Natural killer cell treated with Interleukin-12 subunit alpha and Interleukin-12 subunit beta and Interleukin-15 and Interleukin-18, amount 100 ng/mL, for 72 hours (primary cell): ENCODE results near the gene PGAP2. TPM values are rescaled to one million over a fixed set of nuclear protein-coding genes. Genes with fewer than 3 reads are reported as not detected.
A peak's percentile ranks its signal among the peaks of the same experiment; 100 is the strongest.
"Not testable (repeated sequence)": the region's sequence is repeated elsewhere in the genome, so short reads cannot be mapped to it uniquely, and the experiment has no call there.

Source experiments
- ATAC-seq, 2 donors: fragments of 150-1000 bp; cut with Tn5 transposase in 1 of 2; sonication (Bioruptor Pico), chemical (Tn5 transposase) in 1 of 2; 2 replicates each; pipeline ENCODE4 v1.10.0; 2021
- DNase-seq: peaks from one replicate; pipeline ENCODE4 v3.0.0; 2022; ENCODE audit warnings: low spot score
- H3K27ac Mint-ChIP-seq, 2 donors: 1 replicate in 1 of 2; 2 replicates in 1 of 2; pipeline ENCODE4 v1.8.0; 2022; ENCODE audit warnings: mixed read lengths in 2 of 2, mild to moderate bottlenecking in 1 of 2, moderate library complexity in 1 of 2
- H3K27me3 Mint-ChIP-seq, 2 donors: 1 replicate in 1 of 2; 2 replicates in 1 of 2; pipeline ENCODE4 v1.8.0; 2022; ENCODE audit warnings: mixed read lengths in 2 of 2
- H3K36me3 Mint-ChIP-seq: one replicate; pipeline ENCODE4 v1.8.0; 2022; ENCODE audit warnings: mixed read lengths
- H3K4me1 Mint-ChIP-seq, 2 donors: 1 replicate in 1 of 2; 2 replicates in 1 of 2; pipeline ENCODE4 v1.8.0; 2022; ENCODE audit warnings: low read depth in 2 of 2, mixed read lengths in 2 of 2, mild to moderate bottlenecking in 1 of 2
- H3K4me3 Mint-ChIP-seq: one replicate; pipeline ENCODE4 v1.8.0; 2022; ENCODE audit warnings: mixed read lengths
- H3K9me3 Mint-ChIP-seq: 2 replicates; pipeline ENCODE4 v1.8.0; 2022; ENCODE audit warnings: mixed read lengths
- total RNA-seq, 2 donors: library from RNA; stranded (reverse); gene quantifications; one replicate each; pipeline ENCODE4 v1.2.3, GENCODE V29; 2022

The PGAP2 gene
- total RNA-seq, 2 donors from 2014 or later = 15.5 to 30.0 TPM

GRCh38 chr11:3796346-3796745 lies 12.0 kb upstream of the PGAP2 start:
- Mint-ChIP-seq H3K4me1 (peaks cover 20 to 26% of the 10 kb centered on the region in 2 donors), H3K27ac (peak overlapping the region; percentile 92 to 96), H3K4me3 (peak overlapping the region; percentile 96), H3K27me3 (no peaks in the 10 kb centered on the region), H3K9me3 (no peaks in the 10 kb centered on the region), H3K36me3 (peaks cover 13% of the 10 kb centered on the region)
- DNase-seq (no peak), ATAC-seq (no peak)

GRCh38 chr11:3796801-3797328 lies 11.5 kb upstream of the PGAP2 start:
- no peak for DNase-seq

GRCh38 chr11:3797329-3798090 lies 10.8 kb upstream of the PGAP2 start, which contains the start of gene NUP98:
Gene NUP98 (minus strand): TSS chr11:3797554. CDS start chr11:3782117, 15,437 bp downstream.
- Mint-ChIP-seq H3K36me3 (peaks cover 9% of the 10 kb centered on the region), H3K27me3 (no peaks in the 10 kb centered on the region), H3K9me3 (no peaks in the 10 kb centered on the region), H3K27ac (peak within 1 kb of the TSS; percentile 92 to 96), H3K4me1 (peaks cover 23 to 26% of the 10 kb centered on the region in 2 donors), H3K4me3 (peak within 1 kb of the TSS; percentile 96)
- ATAC-seq = peak; percentile 96
- peak; percentile 100 for DNase-seq

More at GRCh38 chr11:3796801-3797328, 11.5 kb upstream of the PGAP2 start:
- Mint-ChIP-seq H3K4me3 (peak overlapping the region; percentile 96), H3K9me3 (no peaks in the 10 kb centered on the region), H3K27me3 (no peaks in the 10 kb centered on the region), H3K27ac (peak overlapping the region; percentile 92 to 96), H3K4me1 (peaks cover 20 to 26% of the 10 kb centered on the region in 2 donors), H3K36me3 (peaks cover 13% of the 10 kb centered on the region)
- ATAC-seq = peak; percentile 52 to 61

GRCh38 chr11:3799143-3799542 lies 9.2 kb upstream of the PGAP2 start:
- Mint-ChIP-seq H3K27ac (peak overlapping the region; percentile 92 to 96), H3K36me3 (peaks cover 6% of the 10 kb centered on the region), H3K4me1 (peaks cover 26% of the 10 kb centered on the region in 2 donors), H3K27me3 (no peaks in the 10 kb centered on the region), H3K9me3 (no peaks in the 10 kb centered on the region), H3K4me3 (peak overlapping the region; percentile 96)
- ATAC-seq (no peak), DNase-seq (no peak)

- Mint-ChIP-seq H3K4me3 (no peak overlapping the region), H3K9me3 (no peaks in the 10 kb centered on the region), H3K27me3 (no peaks in the 10 kb centered on the region), H3K36me3 (peaks cover 6% of the 10 kb centered on the region), H3K27ac (peak overlapping the region in 1 of 2 donors; percentile 34), H3K4me1 (peaks cover 25 to 26% of the 10 kb centered on the region in 2 donors)
- ATAC-seq (no peak), DNase-seq (no peak)
Measured at GRCh38 chr11:3799873-3800272, 8.5 kb upstream of the PGAP2 start.

GRCh38 chr11:3802011-3802790 lies 6.2 kb upstream of the PGAP2 start:
- Mint-ChIP-seq H3K36me3 (no peaks in the 10 kb centered on the region), H3K27ac (no peak overlapping the region), H3K4me3 (no peak overlapping the region), H3K9me3 (no peaks in the 10 kb centered on the region), H3K27me3 (no peaks in the 10 kb centered on the region), H3K4me1 (peaks cover 7 to 12% of the 10 kb centered on the region in 2 donors)
- DNase-seq (no peak), ATAC-seq (no peak)

GRCh38 chr11:3803726-3804495 lies 4.4 kb upstream of the PGAP2 start:
- ATAC-seq (no peak), DNase-seq (no peak)
- Mint-ChIP-seq H3K27ac (no peak overlapping the region), H3K27me3 (no peaks in the 10 kb centered on the region), H3K4me3 (no peak overlapping the region), H3K9me3 (no peaks in the 10 kb centered on the region), H3K36me3 (no peaks in the 10 kb centered on the region), H3K4me1 (peaks cover 13 to 19% of the 10 kb centered on the region in 2 donors)

- ATAC-seq (peak in 1 of 2 donors; percentile 74), DNase-seq (no peak)
- peaks cover 15 to 18% of the 10 kb centered on the region in 2 donors for H3K4me1 Mint-ChIP-seq
- no peaks in the 10 kb centered on the region for H3K9me3 Mint-ChIP-seq
- no peaks in the 10 kb centered on the region for H3K36me3 Mint-ChIP-seq
- H3K4me3 Mint-ChIP-seq = peak overlapping the region; percentile 100
- H3K27ac Mint-ChIP-seq = peak overlapping the region; percentile 87 to 95
- no peaks in the 10 kb centered on the region for H3K27me3 Mint-ChIP-seq
Measured at GRCh38 chr11:3808861-3809623, 682 bp downstream of the PGAP2 start.

GRCh38 chr11:3809624-3809928 lies 1.2 kb downstream of the PGAP2 start:
- Mint-ChIP-seq H3K27me3 (no peaks in the 10 kb centered on the region), H3K4me3 (peak overlapping the region; percentile 4), H3K9me3 (no peaks in the 10 kb centered on the region), H3K36me3 (no peaks in the 10 kb centered on the region), H3K27ac (no peak overlapping the region), H3K4me1 (peaks cover 15% of the 10 kb centered on the region in 2 donors)
- no peak for ATAC-seq
- no peak for DNase-seq

- DNase-seq (no peak), ATAC-seq (no peak)
- Mint-ChIP-seq H3K4me1 (peaks cover 15% of the 10 kb centered on the region in 2 donors), H3K27me3 (no peaks in the 10 kb centered on the region), H3K4me3 (no peak overlapping the region), H3K9me3 (no peaks in the 10 kb centered on the region), H3K36me3 (no peaks in the 10 kb centered on the region), H3K27ac (no peak overlapping the region)
Measured at GRCh38 chr11:3810446-3810845, 2.1 kb downstream of the PGAP2 start.

- DNase-seq = no peak
- no peaks in the 10 kb centered on the region for H3K9me3 Mint-ChIP-seq
- H3K36me3 Mint-ChIP-seq = no peaks in the 10 kb centered on the region
- no peak for ATAC-seq
- H3K4me3 Mint-ChIP-seq = no peak overlapping the region
- H3K27me3 Mint-ChIP-seq = no peaks in the 10 kb centered on the region
- no peak overlapping the region for H3K27ac Mint-ChIP-seq
- H3K4me1 Mint-ChIP-seq = peaks cover 15% of the 10 kb centered on the region in 2 donors
Measured at GRCh38 chr11:3810951-3811350, 2.6 kb downstream of the PGAP2 start.

- not testable (repeated sequence) for H3K4me1 Mint-ChIP-seq
Measured at GRCh38 chr11:3814832-3815231, 6.5 kb downstream of the PGAP2 start.

GRCh38 chr11:3815845-3816244 lies 7.5 kb downstream of the PGAP2 start:
- peaks cover 0 to 3% of the 10 kb centered on the region in 2 donors for H3K4me1 Mint-ChIP-seq
- H3K9me3 Mint-ChIP-seq = no peaks in the 10 kb centered on the region
- no peak overlapping the region for H3K27ac Mint-ChIP-seq
- H3K36me3 Mint-ChIP-seq = no peaks in the 10 kb centered on the region
- DNase-seq (no peak), ATAC-seq (no peak)
- H3K27me3 Mint-ChIP-seq = no peaks in the 10 kb centered on the region
- no peak overlapping the region for H3K4me3 Mint-ChIP-seq

More at GRCh38 chr11:3814832-3815231, 6.5 kb downstream of the PGAP2 start:
- not testable (repeated sequence) for H3K9me3 Mint-ChIP-seq, H3K4me3 Mint-ChIP-seq, ATAC-seq, H3K27me3 Mint-ChIP-seq, H3K36me3 Mint-ChIP-seq, DNase-seq
- H3K27ac Mint-ChIP-seq = peak overlapping the region in 1 of 2 donors; percentile 66
